Activated CD4-positive, alpha-beta T cell treated with anti-CD3 and anti-CD28 coated beads for 24 hours (primary cell): ENCODE data around the gene FTO.
"Not testable (repeated sequence)": the region's sequence is repeated elsewhere in the genome, so short reads cannot be mapped to it uniquely, and the experiment has no call there.

Experiments
- DNase-seq, 2 donors: peaks; one replicate each; pipeline ENCODE4 v3.0.0-alpha.2; 2020; ENCODE audit warnings: low read depth in 2 of 2

FTO gene

GRCh38 chr16:53826658-53827057 is 122.7 kb downstream of the FTO start:
- no peak for DNase-seq

GRCh38 chr16:53827741-53828140 is 123.8 kb downstream of the FTO start:
- no peak for DNase-seq

- no peak for DNase-seq
Measured at GRCh38 chr16:53829186-53829747, 125.3 kb downstream of the FTO start.

GRCh38 chr16:53832896-53833544 is 129.1 kb downstream of the FTO start:
- DNase-seq: no peak

GRCh38 chr16:53836142-53836541 is 132.2 kb downstream of the FTO start:
- no peak for DNase-seq

GRCh38 chr16:53836680-53837079 is 132.7 kb downstream of the FTO start:
- no peak for DNase-seq

- DNase-seq: no peak
Measured at GRCh38 chr16:53837426-53837825, 133.5 kb downstream of the FTO start.

GRCh38 chr16:53839150-53839549 is 135.2 kb downstream of the FTO start:
- no peak for DNase-seq

GRCh38 chr16:53840456-53840855 is 136.5 kb downstream of the FTO start:
- DNase-seq: no peak

- DNase-seq: no peak
Measured at GRCh38 chr16:53841884-53842283, 137.9 kb downstream of the FTO start.

GRCh38 chr16:53843084-53843483 is 139.1 kb downstream of the FTO start:
- no peak for DNase-seq

GRCh38 chr16:53844804-53845203 is 140.8 kb downstream of the FTO start:
- no peak for DNase-seq

GRCh38 chr16:53846549-53846948 is 142.6 kb downstream of the FTO start:
- DNase-seq: not testable (repeated sequence)

- DNase-seq: no peak
Measured at GRCh38 chr16:53846971-53847370, 143.0 kb downstream of the FTO start.

- DNase-seq: no peak
Measured at GRCh38 chr16:53848277-53848942, 144.5 kb downstream of the FTO start.

- DNase-seq: no peak
Measured at GRCh38 chr16:53848950-53849349, 145.0 kb downstream of the FTO start.

GRCh38 chr16:53849585-53849984 is 145.6 kb downstream of the FTO start:
- DNase-seq: no peak

- no peak for DNase-seq
Measured at GRCh38 chr16:53849994-53850393, 146.0 kb downstream of the FTO start.

- no peak for DNase-seq
Measured at GRCh38 chr16:53852678-53853077, 148.7 kb downstream of the FTO start.

- no peak for DNase-seq
Measured at GRCh38 chr16:53855056-53855455, 151.1 kb downstream of the FTO start.

- DNase-seq: no peak
Measured at GRCh38 chr16:53855511-53855910, 151.6 kb downstream of the FTO start.

- DNase-seq: no peak
Measured at GRCh38 chr16:53859995-53860540, 156.1 kb downstream of the FTO start.

- no peak for DNase-seq
Measured at GRCh38 chr16:53863861-53864260, 159.9 kb downstream of the FTO start.
